ENCODE measurements around the gene ARHGAP23. TPM values are rescaled to one million over a fixed set of nuclear protein-coding genes. Genes with fewer than 3 reads are reported as not detected.

The ARHGAP23 gene
- total and polyA plus RNA-seq, 2 experiments from 2014 or later: 21.4 to 150 TPM

DNA sequence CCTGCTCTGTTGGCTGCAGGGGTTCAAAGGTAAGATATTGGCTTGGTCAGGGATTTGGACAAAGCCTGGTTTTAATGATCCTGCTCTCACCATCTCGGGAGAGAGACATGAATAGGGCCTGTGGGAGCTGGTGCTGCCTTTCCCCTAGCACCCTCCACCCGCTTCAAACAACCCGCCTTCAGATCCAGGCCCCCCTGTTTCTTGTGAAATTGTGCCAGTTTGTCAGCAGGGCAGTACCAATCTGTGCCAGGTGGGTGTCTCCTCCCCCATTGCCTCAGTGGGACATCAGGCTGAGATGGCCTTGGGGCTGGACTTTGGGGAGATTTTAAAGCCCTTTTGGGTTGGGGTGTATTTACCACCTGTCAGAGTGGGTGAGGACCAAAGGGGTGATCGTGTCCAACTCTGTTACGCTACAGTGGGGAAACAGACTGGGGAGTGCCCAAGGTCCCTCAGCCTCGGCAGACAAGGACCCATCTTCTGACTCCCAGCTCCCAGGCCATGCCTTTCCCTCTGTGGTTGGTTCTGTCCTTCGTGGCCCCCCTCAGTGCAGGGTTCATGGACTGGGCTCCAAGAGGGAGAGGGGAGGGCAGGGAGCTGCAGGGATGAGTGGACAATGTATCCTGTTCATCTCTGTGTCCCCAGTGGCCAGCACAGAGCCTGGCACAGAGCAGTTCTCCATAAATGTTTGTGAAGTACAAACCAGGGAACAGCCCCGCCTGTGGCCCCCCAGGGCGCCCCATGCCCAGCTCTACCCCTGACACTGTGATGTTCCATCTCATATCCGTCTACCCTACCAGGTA lies 3.3 kb downstream of the ARHGAP23 start:
- no peak overlapping the region; the same call in 2 of the 3 replicates for H3K4me3 Mint-ChIP-seq
- DNase-seq (ENCODE audit: low spot score) (no peak), ATAC-seq (no peak)
- Histone ChIP-seq H2AFZ (no peak overlapping the region), H3K79me2 (replicated peaks; ENCODE audit: insufficient read depth) (peaks cover 91% of the 10 kb centered on the region), H3K36me3 (ENCODE audit: insufficient read depth) (no peaks in the 10 kb centered on the region), H3K9me2 (ENCODE audit: insufficient read depth) (no peaks in the 10 kb centered on the region), H3K4me3 (no peak overlapping the region), H3K4me2 (no peak overlapping the region), H3K4me1 (ENCODE audit: insufficient read depth) (peaks cover 45% of the 10 kb centered on the region), H4K20me1 (replicated peaks; ENCODE audit: insufficient read depth) (peaks cover 15% of the 10 kb centered on the region), H3K27me3 (ENCODE audit: insufficient read depth) (no peaks in the 10 kb centered on the region), H3K27ac (ENCODE audit: low read depth) (no peak overlapping the region), H3F3A (replicated peaks; ENCODE audit: low read depth) (peaks cover 13% of the 10 kb centered on the region; the same call in 1 of the 2 replicates)
- H3K36me3 Mint-ChIP-seq (ENCODE audit: low read depth): peaks cover 8% of the 10 kb centered on the region; the same call in 1 of the 3 replicates
- H3K4me1 Mint-ChIP-seq: peaks cover 64% of the 10 kb centered on the region
- H3K9me3 Mint-ChIP-seq: no peaks in the 10 kb centered on the region
- no peak overlapping the region for H3K27ac Mint-ChIP-seq
- TF ChIP-seq, protein P1, sequence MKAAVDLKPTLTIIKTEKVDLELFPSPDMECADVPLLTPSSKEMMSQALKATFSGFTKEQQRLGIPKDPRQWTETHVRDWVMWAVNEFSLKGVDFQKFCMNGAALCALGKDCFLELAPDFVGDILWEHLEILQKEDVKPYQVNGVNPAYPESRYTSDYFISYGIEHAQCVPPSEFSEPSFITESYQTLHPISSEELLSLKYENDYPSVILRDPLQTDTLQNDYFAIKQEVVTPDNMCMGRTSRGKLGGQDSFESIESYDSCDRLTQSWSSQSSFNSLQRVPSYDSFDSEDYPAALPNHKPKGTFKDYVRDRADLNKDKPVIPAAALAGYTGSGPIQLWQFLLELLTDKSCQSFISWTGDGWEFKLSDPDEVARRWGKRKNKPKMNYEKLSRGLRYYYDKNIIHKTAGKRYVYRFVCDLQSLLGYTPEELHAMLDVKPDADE (IDR thresholded peaks at IDR 0.05): no peak
- no peak for TF ChIP-seq ZNF462 (CRISPR knock-in tag; IDR thresholded peaks at IDR 0.05)
- TF ChIP-seq EZH2phosphoT487 (IDR thresholded peaks at IDR 0.05; ENCODE audit: unreplicated experiment): no peak
- TF ChIP-seq REST (IDR thresholded peaks at IDR 0.05; ENCODE audit: unreplicated experiment): no peak
- no peak for TF ChIP-seq EZH2 (IDR thresholded peaks at IDR 0.05; ENCODE audit: low read depth, unreplicated experiment)
- TF ChIP-seq NANOG (IDR thresholded peaks at IDR 0.05; ENCODE audit: borderline replicate concordance): no peak
- TF ChIP-seq JUNB (IDR thresholded peaks at IDR 0.05; ENCODE audit: unreplicated experiment): no peak
- no peak for TF ChIP-seq ZNF114 (CRISPR knock-in tag; IDR thresholded peaks at IDR 0.05)
- no peak for TF ChIP-seq ZNF331 (CRISPR knock-in tag; IDR thresholded peaks at IDR 0.05; ENCODE audit: low read depth)
- no peak for TF ChIP-seq CREB1 (CRISPR knock-in tag; IDR thresholded peaks at IDR 0.05; ENCODE audit: low read depth)
- no peak for TF ChIP-seq POLR2AphosphoS5 (IDR thresholded peaks at IDR 0.05; ENCODE audit: low read depth)
- TF ChIP-seq, protein P2, sequence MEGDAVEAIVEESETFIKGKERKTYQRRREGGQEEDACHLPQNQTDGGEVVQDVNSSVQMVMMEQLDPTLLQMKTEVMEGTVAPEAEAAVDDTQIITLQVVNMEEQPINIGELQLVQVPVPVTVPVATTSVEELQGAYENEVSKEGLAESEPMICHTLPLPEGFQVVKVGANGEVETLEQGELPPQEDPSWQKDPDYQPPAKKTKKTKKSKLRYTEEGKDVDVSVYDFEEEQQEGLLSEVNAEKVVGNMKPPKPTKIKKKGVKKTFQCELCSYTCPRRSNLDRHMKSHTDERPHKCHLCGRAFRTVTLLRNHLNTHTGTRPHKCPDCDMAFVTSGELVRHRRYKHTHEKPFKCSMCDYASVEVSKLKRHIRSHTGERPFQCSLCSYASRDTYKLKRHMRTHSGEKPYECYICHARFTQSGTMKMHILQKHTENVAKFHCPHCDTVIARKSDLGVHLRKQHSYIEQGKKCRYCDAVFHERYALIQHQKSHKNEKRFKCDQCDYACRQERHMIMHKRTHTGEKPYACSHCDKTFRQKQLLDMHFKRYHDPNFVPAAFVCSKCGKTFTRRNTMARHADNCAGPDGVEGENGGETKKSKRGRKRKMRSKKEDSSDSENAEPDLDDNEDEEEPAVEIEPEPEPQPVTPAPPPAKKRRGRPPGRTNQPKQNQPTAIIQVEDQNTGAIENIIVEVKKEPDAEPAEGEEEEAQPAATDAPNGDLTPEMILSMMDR (conservative IDR thresholded peaks at IDR 0.05; ENCODE audit: low read depth in 2 of 2): no peak
- no peak for TF ChIP-seq STAT1 (IDR thresholded peaks at IDR 0.05; ENCODE audit: unreplicated experiment)
- peaks cover 12% of the 10 kb centered on the region for H3K27me3 Mint-ChIP-seq (ENCODE audit: insufficient read depth, low read depth, poor library complexity)

Measured in GM23338 (cell line).